HG02588 (cell line): ENCODE results near the gene CDH13.

ENCODE experiments used
- ATAC-seq: cut with Tn5 transposase; IDR thresholded peaks from one replicate; pipeline ENCODE4 v1.9.1; 2021; ENCODE audit warnings: mild to moderate bottlenecking, moderate library complexity; ENCODE audit not compliant: unreplicated experiment

CDH13 gene

DNA sequence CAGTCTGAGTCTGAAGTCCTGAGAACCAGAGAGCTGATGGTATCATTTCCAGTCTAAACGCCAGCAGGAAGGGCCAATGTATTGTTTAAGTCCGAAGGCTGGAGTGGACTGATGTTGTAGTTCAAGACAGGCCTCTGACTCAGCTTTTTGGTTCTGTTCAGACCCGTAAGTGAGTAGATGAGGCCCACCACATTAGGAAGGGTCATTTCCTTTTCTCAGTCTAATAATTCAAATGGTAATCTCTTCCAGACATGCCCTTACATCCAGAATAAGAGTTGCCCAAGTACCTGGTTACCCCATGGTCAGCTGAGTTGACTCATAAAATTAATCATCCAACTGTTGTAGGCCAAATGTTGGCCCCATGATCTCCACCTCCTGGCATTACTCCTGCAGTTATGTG lies 738.4 kb downstream of the CDH13 start:
- no peak for ATAC-seq

GRCh38 chr16:83366228-83366627 lies 739.5 kb downstream of the CDH13 start:
- no peak for ATAC-seq

DNA sequence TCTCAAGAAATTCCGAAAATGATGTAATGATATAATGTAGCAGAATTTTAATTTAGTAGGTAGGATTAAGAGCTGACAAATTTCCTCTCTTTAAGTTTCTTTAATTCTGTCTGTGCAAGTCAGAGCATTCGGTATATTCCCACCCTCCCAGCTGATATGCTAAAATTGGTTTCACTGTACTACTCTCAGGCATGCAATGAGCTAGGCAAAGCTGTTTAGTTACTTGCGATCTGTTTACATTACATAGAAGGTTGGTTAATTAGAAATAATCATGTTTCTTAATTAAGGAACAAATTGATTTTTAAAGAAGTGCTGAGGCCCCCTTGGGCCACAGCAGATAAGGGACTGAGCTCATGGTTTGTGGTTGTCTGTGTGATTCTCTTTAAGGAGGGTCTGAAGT lies 748.2 kb downstream of the CDH13 start:
- no peak for ATAC-seq

DNA sequence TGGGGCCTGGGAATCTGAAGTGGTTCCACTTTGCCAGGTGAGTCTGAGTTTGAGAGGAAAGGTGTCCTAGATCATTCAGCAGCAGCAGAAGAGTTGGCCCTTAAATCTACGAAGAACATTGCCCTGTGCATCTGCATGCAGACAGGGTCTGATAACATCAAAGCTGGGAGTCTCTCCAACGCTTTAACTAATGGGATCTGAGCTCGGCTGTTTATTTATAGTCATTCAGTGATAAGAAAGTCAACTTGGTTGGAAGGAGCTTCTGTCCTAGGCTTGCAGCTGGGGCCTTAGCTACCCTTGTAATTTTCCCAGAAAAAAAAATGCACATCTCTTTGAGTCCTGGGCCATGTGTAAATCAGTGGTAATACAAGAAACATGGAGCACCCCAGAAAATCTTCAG lies 763.0 kb downstream of the CDH13 start:
- no peak for ATAC-seq

DNA sequence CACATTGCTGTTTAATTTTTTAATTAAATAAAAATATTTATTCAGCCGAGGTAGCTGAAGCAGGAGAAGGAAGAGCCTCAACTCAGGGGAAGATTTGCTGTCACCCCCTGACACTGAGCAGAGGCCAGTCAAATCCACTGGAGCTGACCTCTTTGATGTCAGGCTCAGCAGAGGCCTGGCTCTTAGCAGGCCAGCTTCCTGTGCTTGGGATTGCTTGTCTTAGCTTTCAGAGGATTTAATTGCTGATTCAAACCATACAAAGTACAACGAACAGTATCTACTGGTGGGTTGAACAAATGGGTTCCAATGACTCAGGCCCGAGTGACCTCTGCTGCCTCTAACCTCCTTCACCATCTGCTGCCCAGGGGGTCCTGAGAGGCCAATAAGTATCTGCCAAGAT lies 764.0 kb downstream of the CDH13 start:
- ATAC-seq, result no peak

GRCh38 chr16:83392743-83393142 lies 766.0 kb downstream of the CDH13 start:
- ATAC-seq, result no peak

DNA sequence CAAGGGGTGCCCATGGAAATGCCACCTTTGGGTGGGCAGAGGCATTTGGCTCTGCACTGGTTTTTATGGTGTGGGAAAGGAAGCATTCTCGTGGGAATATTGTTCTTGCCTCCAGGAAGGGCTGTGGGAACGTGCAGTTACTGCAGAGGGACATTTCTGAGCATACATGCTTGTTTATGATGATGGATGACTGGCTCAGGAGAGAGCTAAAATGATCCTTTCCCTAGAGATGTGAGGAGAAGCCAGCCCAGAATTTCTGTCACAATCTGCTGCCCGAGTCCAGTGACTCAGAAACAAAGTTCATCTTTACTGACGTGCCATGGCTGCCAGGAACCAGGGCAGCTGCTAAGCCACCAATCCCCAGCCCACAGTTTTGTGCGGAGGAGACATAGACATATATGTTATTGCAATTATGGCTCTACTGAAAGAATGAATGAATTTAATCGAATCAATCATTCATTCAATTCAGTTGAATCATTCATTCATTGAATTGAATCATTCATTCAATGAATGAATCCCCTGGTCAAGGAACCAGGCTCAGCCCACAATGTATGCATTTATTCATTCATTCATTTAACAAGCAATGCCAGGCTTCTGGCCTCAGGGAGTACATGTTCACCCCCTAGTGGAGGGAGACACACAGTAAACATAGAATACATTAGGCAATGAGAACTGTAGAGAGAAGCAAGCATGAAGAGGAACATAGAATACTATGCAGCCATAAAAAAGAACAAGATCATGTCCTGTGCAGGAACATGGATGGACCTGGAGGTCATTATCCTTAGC lies 766.6 kb downstream of the CDH13 start:
- ATAC-seq, result no peak

- no peak for ATAC-seq
Measured at GRCh38 chr16:83397601-83398291, 771.0 kb downstream of the CDH13 start.

DNA sequence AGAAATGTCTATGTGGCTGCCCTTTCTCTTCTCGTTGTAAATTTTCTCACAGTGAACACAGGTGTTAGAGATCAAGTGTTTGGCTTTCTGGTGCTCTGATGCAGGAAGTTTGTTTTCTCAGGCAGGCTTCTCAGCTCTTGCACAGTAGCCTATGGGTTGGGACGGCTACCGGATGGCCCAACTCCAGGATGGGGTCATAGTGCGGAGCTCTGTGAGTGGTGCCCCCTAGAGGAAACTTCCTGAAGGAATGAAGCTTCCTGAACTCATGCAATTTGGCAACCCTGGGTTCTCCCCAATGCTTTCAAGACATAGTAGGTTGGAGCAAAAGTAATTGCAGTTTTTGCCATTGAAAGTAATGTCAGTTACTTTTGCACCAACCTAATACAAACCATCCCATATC lies 773.5 kb downstream of the CDH13 start:
- ATAC-seq, result no peak

DNA sequence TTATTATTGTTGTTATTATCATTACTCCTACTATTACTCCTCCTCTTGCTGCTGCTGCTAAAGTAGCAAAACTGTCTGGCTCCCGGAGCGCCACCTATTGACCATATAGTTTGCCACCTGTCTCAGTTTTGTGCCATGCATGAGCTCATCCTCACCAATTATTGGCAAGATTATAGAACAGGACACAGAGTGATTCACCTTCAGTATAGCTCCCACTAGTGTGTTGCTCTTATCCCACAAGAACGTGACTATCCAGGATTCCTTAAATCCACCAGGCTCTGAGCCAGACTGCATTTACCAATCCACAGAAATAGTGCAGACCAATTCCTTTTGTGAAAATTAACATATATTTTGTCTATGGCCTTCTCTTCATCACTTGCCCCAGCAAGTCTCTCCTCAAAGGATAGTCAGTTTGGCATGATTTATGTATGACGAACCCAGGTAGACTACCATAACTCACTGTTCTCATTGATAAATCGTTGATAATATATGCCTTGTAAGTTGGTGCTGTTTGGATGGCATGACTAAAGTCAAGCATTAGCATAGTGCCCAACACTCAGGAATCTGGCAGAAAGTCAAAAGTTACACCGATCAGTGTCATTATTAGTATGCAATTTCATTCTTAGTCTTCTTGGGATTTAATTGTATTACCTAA lies 775.5 kb downstream of the CDH13 start:
- ATAC-seq, result no peak

GRCh38 chr16:83402967-83403366 lies 776.2 kb downstream of the CDH13 start:
- no peak for ATAC-seq

GRCh38 chr16:83403761-83404160 lies 777.0 kb downstream of the CDH13 start:
- no peak for ATAC-seq

DNA sequence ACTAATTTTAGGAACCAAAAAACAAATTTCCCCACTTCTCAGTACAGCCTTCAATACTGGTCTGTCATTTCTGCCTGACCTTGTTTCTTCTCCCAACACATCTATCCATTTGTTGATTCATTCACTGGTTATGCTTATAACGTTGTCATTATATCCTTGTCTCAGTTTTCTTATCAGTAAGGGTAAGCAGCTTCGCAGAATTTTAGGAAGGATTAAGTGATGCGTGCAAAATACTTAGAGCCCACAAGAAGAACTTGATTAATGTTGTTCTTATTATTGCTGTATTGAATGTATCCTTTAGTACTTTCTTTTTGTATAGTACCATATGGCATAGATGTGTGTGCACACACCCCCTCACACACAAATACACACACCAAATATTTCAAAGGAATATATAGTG lies 777.5 kb downstream of the CDH13 start:
- no peak for ATAC-seq

- ATAC-seq, result no peak
Measured at GRCh38 chr16:83407928-83408327, 781.2 kb downstream of the CDH13 start.

GRCh38 chr16:83409347-83409746 lies 782.6 kb downstream of the CDH13 start:
- ATAC-seq, result no peak

GRCh38 chr16:83418565-83418964 lies 791.8 kb downstream of the CDH13 start:
- ATAC-seq, result no peak

GRCh38 chr16:83420206-83420760 lies 793.5 kb downstream of the CDH13 start:
- no peak for ATAC-seq

GRCh38 chr16:83433201-83433600 lies 806.4 kb downstream of the CDH13 start:
- no peak for ATAC-seq

DNA sequence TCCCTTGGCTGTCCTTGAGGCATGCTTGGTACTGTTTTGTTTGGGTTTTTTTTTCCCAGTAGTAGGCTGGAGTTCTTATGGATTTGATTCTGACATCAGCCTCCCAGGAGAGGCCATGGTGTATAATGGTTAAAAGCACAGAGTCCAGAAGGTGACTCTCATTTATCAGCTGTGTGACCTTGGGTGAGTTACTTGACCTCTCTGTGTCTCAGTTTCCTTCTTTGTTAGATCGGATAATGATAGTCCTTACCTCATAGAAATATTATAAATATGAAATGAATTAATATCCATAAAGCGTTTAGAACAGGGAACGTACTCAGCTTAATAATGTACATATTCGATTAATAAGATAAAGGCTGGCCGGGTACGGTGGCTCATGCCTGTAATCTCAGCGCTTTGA lies 810.3 kb downstream of the CDH13 start:
- no peak for ATAC-seq

GRCh38 chr16:83438326-83438725 lies 811.6 kb downstream of the CDH13 start:
- no peak for ATAC-seq

GRCh38 chr16:83439412-83439811 lies 812.6 kb downstream of the CDH13 start:
- ATAC-seq, result no peak

DNA sequence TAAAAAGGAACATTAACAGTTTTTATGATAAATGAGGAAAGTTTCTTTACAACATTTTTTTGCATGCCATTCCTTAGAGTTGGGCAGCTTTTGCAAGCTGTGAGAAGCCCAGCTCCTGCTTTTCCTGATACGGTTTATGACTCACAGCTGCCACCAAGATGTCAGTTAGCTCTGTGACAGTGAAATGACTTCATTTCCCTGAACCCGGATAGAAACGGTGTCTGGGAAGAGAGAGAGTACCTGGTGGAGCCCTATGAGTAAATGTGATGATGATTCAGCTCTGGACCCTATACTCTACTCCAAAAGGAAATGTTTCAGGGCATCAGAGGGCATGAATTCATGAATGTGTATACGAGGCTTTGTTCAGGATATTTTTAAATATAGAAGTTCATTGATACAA lies 814.7 kb downstream of the CDH13 start:
- ATAC-seq, result no peak
